ENCODE results near the gene PGGT1B. TPM values are rescaled to one million over a fixed set of nuclear protein-coding genes. Genes with fewer than 3 reads are reported as not detected.
A peak's percentile ranks its signal among the peaks of the same experiment; 100 is the strongest.

Gene PGGT1B
- total RNA-seq, 1 experiment from 2014 or later: 59.7 TPM

GRCh38 chr5:115246361-115246991 is 16.2 kb downstream of the PGGT1B start:
- no peak overlapping the region for H2AK5ac ChIP-seq (ENCODE audit: insufficient read length, low read length)
- no peaks in the 10 kb centered on the region for H3K4me1 ChIP-seq (ENCODE audit: insufficient read depth, low read length)
- no peaks in the 10 kb centered on the region for H3K79me1 ChIP-seq (ENCODE audit: insufficient read depth, low read depth, low read length, poor library complexity, severe bottlenecking)
- no peak overlapping the region for H3K27ac ChIP-seq (ENCODE audit: insufficient read length, low read depth, low read length)
- H4K5ac ChIP-seq (ENCODE audit: insufficient read length, low read depth, low read length): no peak overlapping the region
- no peak overlapping the region for H2BK20ac ChIP-seq (ENCODE audit: low read depth, low read length, poor library complexity, severe bottlenecking)
- no peak overlapping the region for H3K14ac ChIP-seq (ENCODE audit: insufficient read depth, low read length)
- no peaks in the 10 kb centered on the region for H3K79me2 ChIP-seq (ENCODE audit: insufficient read depth, low read length)
- Mint-ChIP-seq H3K4me3 (no peak overlapping the region), H3K4me1 (no peaks in the 10 kb centered on the region), H3K9me3 (no peaks in the 10 kb centered on the region), H3K36me3 (ENCODE audit: insufficient read depth in 1 of 3, low read depth in 3 of 3) (peaks cover 4 to 9% (median 4%) of the 10 kb centered on the region in 3 experiments; a peak in 5 of 7 replicates), H3K27me3 (ENCODE audit: low read depth) (no peaks in the 10 kb centered on the region), H3K27ac (no peak overlapping the region)
- peak; percentile 79 for TF ChIP-seq CTCF (conservative IDR thresholded peaks at IDR 0.05)
- no peak for DNase-seq
- no peaks in the 10 kb centered on the region for H4K20me1 ChIP-seq (ENCODE audit: control insufficient read depth, insufficient read depth, insufficient read length)
- H3K9ac ChIP-seq (ENCODE audit: extremely low read depth, insufficient read length, low read length): no peak overlapping the region
- H3K23ac ChIP-seq (ENCODE audit: insufficient read length, low read depth, low read length): no peak overlapping the region
- no peak overlapping the region for H4K91ac ChIP-seq (ENCODE audit: insufficient read length, low read depth, low read length)
- no peak overlapping the region for H3T11ph ChIP-seq (ENCODE audit: low read length)
- no peaks in the 10 kb centered on the region for H3K27me3 ChIP-seq (ENCODE audit: insufficient read depth, low read length)
- WGBS (ENCODE audit: extremely low coverage, insufficient read length, low lambda C conversion rate): no CpG with 5 or more reads among the region's 3 CpGs
- no peak overlapping the region for H2AFZ ChIP-seq (ENCODE audit: low read length)
- H3K4ac ChIP-seq (ENCODE audit: low read depth, low read length): no peak overlapping the region
- no peak overlapping the region for H2BK12ac ChIP-seq (ENCODE audit: insufficient read length, low read depth, low read length)
- no peak overlapping the region for H2BK120ac ChIP-seq (ENCODE audit: low read depth, low read length, poor library complexity, severe bottlenecking)
- no peak overlapping the region for H2BK15ac ChIP-seq (ENCODE audit: low read depth, low read length)
- H3K18ac ChIP-seq (ENCODE audit: insufficient read length, low read depth, low read length): no peak overlapping the region
- no peaks in the 10 kb centered on the region for H3K9me3 ChIP-seq (ENCODE audit: control insufficient read depth, low read depth, low read length)
- no peak overlapping the region for H4K8ac ChIP-seq (replicated peaks; ENCODE audit: insufficient read length, low read depth, low read length)
- H3K56ac ChIP-seq (ENCODE audit: insufficient read length, low read depth, low read length): no peak overlapping the region
- H3K4me2 ChIP-seq (ENCODE audit: insufficient read depth, insufficient read length, low read length): no peak overlapping the region
- H2BK5ac ChIP-seq (ENCODE audit: insufficient read length, low read length): no peak overlapping the region
- H3K23me2 ChIP-seq (ENCODE audit: insufficient read length, low read depth, low read length, poor library complexity, severe bottlenecking): no peaks in the 10 kb centered on the region
